Hematopoietic multipotent progenitor cell treated with erythropoietin and hydrocortisone succinate and interleukin-3 and kit ligand, for 6 days (in vitro differentiated cells): ENCODE measurements around the gene UBAP2.
"Not testable (repeated sequence)": the region's sequence is repeated elsewhere in the genome, so short reads cannot be mapped to it uniquely, and the experiment has no call there.

Source experiments
- DNase-seq: peaks from one replicate; pipeline ENCODE4 v3.0.0-alpha.2; 2015

UBAP2 gene

DNA sequence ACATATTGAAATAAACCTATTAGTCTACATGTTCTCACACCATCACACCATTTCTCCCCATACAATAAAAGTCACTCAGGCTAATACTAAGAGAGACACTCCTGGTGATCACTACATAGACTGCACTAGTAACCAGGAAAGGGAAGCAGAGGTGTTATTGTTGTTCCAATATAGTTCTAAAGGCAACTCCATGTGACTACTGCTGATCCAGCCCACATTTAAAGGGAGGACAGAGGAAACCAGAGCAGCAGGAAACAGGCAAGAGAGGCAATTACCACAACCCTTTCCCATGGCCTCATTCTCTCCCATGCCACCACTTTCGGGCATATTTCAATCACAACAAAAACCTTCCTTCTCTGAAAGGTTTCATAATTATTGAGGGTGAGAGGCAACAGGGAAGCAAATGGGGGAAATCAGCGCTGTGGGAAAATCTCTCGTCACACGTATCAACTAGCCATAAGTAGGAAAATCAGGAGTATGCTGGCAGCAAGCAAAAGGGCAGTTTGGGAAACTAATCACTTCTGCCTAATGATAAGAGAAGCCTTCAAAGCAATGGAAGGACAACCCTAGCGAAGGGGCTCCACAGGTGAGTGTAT is 1.8 kb downstream of the UBAP2 start:
- peak; percentile 46 for DNase-seq

DNA sequence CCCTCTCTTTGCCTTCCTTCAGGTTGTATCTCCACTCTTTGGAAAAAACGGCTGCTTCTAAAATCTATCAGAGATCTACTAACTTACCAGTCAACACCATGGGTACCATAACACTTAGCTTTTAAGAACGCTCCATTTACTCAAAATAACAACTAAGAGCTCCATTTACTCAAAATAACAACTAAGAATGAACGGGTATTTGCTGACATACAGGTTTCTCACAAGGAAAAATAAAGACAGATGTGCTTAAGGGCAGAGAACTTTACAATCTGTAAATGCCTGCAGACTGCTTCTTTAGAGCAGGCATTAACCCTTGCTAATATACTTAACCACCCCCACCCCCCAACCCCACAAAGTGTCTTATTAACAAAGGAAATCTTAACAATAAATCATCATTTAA is 2.8 kb downstream of the UBAP2 start:
- no peak for DNase-seq

DNA sequence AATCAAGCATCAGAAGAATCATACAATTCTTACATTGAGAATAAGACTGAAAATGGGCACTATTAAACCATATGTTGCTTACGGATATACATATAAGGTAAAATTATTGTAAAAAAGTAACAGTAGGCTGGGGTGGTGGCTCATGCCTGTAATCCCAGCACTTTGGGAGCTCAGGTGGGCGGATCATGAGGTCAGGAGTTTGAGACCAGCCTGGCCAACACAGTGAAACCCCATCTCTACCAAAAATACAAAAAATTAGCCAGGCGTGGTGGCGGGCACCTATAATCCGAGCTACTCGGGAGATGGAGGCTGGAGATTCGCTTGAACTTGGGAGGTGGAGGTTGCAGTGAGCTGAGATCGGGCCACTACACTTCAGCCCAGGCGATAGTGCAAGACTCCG is 6.6 kb downstream of the UBAP2 start:
- not testable (repeated sequence) for DNase-seq

DNA sequence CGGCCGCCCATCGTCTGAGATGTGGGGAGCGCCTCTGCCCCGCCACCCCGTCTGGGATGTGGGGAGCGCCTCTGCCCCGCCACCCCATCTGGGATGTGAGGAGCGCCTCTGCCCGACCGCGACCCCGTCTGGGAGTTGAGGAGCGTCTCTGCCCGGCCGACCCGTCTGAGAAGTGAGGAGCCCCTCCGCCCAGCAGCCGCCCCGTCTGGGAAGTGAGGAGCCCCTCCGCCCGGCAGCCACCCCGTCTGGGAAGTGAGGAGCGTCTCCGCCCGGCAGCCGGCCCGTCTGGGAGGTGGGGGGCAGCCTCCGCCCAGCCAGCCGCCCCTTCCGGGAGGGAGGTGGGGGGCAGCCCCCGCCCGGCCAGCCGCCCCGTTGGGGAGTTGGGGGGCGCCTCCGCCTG is 9.8 kb downstream of the UBAP2 start:
- not testable (repeated sequence) for DNase-seq

DNA sequence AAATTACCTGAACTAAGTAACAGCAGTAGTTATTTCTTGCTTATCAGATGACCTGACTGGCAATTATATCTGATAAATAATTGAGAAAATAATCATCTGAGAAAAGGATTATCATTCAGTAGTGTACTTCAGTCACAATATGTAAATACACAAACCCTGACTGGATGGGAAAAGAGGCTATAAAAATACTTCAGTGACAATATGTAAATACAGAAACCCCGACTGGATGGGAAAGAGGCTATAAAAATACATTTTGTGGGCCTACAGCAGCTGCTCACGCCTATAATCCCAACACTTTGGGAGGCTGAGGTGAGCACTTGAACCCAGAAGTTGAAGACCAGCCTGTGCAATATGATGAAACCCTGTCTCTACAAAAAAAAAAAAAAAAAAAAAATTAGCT is 11.1 kb downstream of the UBAP2 start:
- DNase-seq: no peak

DNA sequence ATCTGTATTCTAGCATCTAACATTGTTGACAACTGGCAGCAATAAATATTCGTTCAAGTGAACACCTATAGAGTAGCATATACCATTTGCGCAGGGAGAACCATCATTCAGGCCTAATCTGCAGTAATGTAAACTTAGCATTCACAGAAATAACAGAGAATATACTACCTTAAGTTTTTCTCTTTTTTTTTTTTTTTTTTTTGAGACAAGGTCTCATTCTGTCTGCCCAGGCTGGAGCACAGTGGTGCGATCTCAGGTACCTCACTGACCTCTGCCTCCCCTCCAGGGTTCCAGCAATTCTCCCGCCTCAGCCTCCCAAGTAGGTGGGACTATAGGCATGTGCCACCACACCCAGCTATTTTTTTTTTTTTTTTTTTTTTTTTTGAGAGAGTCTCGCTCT is 12.1 kb downstream of the UBAP2 start:
- no peak for DNase-seq

DNA sequence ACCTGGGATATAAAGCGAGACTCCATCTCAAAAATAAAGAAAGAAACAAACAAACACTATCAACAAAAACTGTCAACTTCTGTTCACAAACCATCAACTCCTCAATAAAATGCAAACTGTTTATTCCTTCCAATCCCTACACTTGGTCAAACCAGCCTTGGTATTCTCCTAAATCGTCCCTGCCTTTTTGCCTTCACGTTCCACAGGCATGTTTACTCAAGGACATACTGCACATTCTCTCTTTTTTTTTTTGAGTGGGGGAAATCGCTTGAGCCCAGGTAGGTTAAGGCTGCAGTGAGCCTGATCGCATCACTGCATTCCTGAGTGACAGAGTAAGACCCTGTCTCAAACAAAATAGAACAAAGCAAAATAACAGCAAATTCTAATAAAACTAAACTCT is 13.0 kb downstream of the UBAP2 start:
- DNase-seq: no peak

DNA sequence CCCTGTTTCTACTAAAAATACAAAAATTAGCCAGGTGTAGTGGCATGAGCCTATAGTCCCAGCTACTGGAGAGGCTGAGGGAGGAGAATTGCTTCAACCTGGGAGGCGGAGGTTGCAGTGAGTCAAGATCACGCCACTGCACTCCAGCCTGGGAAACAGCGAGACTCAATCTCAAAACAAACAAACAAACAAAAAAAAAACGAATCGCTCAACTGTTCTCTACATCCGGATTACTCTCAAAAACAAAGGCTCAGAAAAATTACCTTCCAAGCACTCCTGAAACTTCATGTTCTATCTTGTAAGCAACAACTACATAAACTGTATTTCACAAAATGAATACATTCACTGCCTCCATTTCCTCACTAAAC is 14.0 kb downstream of the UBAP2 start:
- DNase-seq: no peak

DNA sequence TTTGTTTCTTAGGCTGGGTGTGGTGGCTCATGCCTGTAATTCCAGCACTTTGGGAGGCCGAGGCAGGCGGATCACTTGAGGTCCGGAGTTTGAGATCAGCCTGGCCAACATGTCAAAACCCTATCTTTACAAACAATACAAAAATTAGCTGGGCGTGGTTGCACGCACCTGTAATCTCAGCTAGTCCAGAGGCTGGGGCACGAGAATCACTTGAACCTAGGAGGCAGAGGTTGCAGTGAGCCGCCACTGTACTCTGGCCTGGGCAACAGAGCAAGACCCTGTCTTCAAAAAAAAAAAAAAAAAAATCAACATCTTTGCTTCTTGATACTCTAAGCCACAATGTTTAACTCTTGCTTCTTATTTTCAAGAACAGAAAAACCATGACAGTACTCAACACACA is 16.1 kb downstream of the UBAP2 start:
- no peak for DNase-seq

DNA sequence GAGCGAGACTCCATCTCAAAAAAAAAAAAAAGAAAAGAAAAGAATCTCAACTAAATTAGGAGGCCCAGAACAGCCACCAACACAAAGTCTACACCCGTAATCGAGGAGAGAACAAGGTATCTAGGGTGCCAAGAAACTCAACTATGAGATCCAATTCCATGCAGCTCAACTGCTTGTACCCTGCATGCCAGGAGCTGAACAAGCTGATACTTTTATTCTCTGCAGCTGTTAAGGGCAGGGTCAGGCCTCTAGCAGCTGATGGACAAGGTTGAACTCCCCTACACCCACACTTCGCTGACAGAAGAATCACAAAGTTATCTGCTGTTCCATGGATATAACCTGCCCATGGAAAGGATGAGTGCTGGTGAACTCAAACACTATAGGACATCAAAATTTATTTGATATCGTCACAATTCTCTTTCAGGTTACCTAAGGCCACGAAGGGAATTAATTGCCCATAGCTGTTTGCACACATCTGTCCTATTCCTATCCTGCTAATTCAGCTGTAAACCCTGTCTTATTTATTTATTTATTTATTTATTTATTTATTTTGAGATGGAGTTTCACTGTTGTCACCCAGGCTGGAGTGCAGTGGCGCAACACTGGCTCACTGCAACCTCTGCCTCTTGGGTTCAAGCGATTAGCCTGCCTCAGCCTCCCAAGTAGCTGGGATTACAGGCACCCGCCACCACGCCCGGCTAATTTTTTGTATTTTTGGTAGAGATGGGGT is 20.7 kb downstream of the UBAP2 start:
- DNase-seq: no peak

DNA sequence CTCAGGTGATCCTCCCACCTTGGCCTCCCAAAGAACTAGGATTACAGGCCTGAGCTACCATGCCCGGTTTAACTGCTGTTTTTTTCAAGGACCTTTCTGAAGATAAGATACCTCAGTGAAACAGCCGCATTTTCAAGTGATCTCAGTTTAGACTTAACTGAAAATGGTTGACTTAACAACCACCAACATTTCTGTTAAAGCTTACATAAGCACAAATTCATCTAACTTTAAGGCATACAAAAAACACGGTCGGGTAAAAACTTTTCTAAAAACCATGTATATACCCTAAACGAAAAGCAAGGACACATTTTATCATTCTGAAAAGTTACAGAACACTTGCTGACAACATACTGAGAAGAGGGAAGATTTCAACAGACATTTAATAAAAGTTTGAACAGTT is 22.9 kb downstream of the UBAP2 start:
- DNase-seq: no peak

DNA sequence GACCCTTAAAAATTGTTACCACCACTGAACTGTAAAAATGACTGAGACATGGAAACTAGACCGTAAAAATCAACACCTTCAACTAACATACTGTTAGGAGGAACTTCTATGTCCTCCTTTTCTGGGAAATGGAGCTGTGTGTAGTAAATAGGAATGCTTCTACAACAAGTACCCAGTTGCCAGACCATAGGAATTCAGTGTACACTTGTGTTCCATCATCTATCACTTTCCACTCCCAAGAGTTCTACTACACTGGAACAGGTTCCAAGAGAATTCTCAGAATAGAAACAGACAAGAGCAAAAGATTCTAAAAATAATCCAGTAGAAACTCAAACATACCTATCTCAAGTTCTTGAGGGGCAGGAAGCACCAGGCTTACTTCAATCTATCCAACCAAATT is 23.6 kb downstream of the UBAP2 start:
- no peak for DNase-seq

DNA sequence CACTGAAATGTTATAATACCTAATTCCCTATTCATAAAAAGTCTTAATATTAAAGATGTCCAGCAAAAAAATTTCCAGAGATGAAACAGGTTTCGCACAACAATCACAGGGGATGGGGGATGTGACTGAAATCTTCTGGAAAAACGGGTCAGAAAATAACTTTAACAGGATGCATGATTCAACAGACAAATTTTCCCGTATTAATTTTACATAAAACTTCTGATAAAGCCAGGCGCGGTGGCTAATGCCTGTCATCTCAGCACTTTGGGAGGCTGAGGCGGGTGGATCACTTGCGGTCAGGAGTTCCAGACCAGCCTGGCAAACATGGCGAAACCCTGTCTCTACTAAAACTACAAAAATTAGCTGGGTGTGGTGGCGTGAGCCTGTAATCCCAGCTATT is 24.2 kb downstream of the UBAP2 start:
- not testable (repeated sequence) for DNase-seq

DNA sequence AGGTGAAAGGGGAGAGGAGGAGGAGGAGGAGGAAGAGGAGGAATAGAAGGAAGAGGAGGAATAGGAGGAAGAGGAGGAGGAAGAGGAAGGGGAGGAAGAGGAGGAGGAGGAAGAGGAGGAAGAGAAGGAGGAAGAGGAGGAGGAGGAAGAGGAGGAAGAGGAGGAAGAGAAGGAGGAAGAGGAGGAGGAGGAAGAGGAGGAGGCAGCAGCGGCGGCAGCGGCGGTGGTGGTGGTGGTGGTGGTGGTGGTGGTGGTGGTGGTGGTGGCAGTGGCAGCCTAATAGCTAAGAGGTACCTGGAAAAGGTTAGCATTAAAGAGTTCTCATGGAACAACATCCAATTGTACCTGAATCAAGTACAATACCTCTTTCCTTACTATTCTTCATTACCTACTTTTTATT is 32.5 kb downstream of the UBAP2 start:
- no peak for DNase-seq

DNA sequence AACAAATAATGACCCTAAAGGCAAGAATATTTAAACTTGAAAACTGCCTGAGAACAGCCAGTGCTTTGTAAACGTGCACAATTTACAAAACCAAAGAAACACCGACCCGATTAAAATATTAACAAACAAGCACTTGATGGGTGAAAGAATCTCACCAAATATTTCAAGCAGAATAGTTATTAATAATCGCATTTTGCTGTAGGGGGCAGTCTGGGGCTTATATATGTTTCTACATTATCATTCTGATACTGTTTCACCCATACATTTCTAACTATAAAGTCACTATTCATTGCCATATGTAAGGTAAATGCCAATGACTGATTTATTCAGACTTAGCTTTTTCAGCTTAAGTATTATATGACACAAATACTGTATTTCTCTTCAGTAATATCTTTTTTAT is 37.7 kb downstream of the UBAP2 start:
- DNase-seq: peak; percentile 79

DNA sequence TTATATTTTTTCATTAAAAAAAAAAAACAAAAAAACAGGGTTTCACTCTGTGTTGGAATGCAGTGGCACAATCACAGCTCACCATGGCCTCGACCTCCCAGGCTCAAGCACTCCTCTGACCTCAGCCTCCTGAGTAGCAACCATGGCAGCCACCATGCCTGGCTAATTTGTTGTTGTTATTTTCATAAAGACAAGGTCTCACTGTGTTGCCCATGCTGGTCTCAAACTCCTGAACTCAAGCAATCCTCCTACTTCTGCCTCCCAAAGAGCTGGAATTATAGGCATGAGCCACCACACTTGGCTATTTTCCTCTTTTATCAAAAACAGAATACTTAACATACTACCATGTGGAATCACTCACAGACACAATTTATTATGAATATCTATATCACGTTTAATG is 46.7 kb downstream of the UBAP2 start:
- no peak for DNase-seq

DNA sequence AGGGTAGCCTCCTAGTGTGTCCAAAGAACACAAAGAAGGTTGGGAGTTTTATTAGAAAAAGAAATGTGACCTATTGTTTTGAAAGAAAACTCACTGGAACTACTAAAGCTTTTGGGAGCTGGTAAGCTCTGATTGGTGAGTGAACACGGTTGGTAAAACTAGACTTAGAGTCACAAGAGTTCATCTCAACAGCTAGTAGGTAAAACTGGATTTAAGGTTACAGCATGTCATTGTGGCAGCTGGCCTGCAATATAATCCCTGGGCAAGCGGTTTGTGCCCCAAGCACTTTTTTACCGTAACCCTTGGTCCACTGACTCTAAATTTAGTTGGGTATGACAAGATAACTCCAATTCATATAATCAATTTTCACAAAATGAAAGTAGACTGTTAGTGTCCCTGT is 47.4 kb downstream of the UBAP2 start:
- no peak for DNase-seq

DNA sequence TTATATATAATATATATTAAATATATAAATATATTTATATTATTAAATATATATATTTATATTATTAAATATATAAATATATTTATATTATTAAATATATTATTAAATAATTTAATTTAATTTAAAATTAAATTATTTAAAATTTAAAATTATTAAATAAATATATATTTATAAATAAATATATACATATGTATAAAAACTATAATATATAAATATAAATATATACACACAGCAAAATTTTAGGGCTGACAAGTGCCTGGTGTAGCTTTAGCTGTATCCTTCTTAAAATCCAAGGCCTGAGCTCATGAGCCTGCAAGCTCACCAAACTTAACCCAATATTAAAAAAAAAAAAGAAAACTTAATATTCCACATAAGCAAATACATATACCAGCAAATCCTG is 53.2 kb downstream of the UBAP2 start:
- DNase-seq: no peak

DNA sequence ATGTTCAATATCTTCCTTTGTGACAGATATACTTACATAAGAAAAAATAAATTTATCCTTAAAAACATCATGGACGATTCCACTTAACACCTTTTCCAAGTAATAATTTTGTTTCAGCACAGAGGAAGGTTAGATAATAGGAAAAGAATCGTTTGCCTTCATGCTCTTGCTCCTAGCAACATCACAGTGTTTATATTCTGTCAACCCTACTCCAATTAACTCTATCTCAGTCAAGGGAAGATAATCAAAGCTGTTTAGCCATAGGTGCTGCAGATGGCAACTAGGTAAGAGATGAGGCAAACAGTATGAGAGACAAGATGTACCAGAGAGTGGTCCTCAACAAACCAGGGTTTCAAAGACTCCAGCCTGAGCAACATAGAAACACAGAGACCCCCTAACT is 55.6 kb downstream of the UBAP2 start:
- no peak for DNase-seq

DNA sequence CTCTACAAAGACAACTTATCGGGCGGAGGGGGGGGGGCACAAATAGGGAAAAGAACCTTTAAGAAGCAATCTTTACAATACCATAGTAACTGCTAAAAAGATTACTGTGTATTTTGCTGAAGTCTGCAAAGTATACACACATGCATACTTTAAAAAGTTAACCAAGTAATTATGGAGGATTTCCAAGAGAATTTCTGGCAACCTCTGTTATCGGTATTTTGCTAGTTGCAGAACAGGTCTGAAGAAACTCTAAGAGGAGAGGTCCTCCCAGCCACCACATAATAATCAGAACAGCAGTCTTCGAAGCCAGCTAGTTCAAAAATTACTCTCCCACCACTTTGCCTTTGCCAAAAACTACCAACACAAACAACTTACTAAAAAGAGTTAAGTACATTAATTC is 56.1 kb downstream of the UBAP2 start:
- DNase-seq: no peak

DNA sequence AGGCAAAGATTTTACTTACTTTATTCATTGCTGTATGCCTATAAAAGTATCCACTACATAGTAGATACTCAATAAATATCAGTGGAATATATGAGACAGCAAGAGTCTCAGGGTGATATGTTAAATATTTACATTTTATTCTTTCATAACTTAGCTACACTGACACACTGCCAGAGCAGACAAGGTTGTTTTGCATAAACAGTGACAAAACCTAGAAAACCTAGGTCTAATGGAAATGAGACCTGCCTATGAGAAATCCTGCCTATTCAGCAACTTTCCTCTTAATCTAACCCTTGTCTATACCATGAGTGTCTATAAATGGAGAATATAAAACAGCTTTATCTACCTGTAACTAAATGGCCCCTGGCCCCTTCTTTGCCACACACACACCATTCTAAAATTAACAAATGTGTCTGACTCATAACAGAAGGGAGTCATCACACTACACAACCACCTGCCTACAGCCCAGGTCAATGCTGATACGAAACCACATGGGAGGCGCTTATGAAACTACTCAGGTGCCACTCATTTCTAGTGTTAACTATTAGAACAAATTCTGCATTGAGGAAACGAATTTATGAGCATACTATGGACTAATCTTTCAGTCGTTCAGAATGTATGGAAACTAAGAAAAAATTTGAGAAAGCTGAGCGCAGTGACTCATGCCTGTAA is 60.3 kb downstream of the UBAP2 start:
- no peak for DNase-seq

DNA sequence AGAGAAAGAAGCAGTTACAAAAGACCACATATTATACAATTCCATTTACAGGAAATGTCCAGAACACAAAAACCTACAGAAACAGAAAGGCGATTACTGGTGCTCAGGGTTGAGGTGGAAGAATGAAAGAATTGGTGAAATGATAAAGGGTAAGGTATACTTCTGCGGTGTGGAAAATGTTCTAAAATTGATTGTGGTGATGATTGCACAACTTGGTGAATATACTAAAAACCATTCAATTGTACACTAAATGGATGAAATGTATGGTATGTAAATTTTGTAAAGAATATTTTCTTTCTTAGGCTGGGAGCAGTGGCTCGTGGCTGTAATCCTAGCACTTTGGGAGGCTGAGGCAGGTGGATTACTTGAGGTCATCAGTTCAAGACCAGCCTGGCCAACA is 72.3 kb downstream of the UBAP2 start:
- DNase-seq: no peak

DNA sequence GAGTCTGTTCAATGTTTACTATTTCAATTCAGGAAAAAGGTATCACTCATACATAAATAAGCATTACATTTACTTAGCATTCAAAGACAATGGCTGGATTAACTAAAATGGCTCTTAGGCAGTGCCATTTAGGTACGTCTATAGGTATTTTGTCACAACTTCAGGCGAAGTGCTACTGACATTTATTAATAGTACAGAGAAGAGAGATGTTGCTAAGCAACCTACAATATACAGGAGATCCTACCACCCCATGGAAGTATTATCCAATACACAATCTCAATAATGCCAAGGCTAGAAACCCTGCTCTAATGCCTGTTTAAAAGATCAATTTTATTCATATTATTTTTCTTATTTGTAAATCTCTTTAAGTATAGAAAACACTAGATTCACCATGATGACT is 76.0 kb downstream of the UBAP2 start:
- DNase-seq: no peak

DNA sequence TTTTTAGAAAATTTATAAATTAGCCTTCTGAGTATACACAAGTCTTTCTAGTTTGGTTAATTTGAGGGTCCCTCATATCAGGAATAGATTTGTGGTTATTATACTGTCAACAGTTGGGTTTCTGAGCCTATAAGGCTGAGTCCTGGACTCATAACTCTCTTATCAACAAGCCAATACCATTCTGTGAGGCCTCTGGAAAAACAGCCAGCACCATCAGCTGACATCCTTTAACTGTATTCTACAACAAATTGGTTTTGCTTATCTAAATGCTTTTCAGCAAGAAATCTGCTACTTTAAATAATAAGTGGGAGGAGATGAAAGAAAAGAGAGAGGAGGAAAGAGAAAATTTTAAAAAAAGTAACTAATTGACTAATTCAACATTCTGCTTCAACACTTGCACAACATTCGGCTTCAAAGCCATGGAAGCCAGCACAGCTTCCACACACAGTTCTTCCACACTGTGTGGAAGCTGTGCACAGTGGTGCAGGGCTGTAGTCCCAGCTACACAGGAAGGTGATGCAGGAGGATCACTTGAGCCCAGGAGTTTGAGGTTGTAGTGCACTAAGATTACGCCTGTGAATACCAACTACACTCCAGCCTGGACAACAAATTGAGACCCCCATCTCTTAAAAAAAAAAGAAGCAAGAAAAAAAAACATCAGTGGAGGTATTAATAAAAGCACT is 84.5 kb downstream of the UBAP2 start:
- peak; percentile 45 for DNase-seq
